ENCODE measurements around the gene MLLT1.

- no peak for TF ChIP-seq CTCF (IDR thresholded peaks at IDR 0.05; ENCODE audit: insufficient read depth, low read length, poor library complexity, severe bottlenecking)
- no peak for TF ChIP-seq EZH2phosphoT487 (conservative IDR thresholded peaks at IDR 0.05; ENCODE audit: low read length)
Measured at GRCh38 chr19:6271251-6271650, 8.5 kb downstream of the MLLT1 start.
